Astrocyte (in vitro differentiated cells and primary cell): ENCODE measurements around the gene ANKFY1. TPM values are rescaled to one million over a fixed set of nuclear protein-coding genes. Genes with fewer than 3 reads are reported as not detected.

Experiments
- DNase-seq: peaks from one replicate; pipeline ENCODE4 v3.0.0-alpha.2; 2010; ENCODE audit warnings: low read depth
- FAIRE-seq: peaks from 2 replicates; lab custom pipeline; 2011; peaks lifted over from hg19 to GRCh38; lab: Jason Lieb, UNC
- H2AFZ ChIP-seq: 2 replicates; pipeline ENCODE4 v1.6.0; 2012; ENCODE audit warnings: low read depth, low read length, inconsistent platforms
- H3K27ac ChIP-seq: 2 replicates; pipeline ENCODE4 v1.5.1; 2011; ENCODE audit warnings: low read depth, low read length, inconsistent platforms
- H3K27me3 ChIP-seq: 2 replicates; pipeline ENCODE4 v1.6.0; 2011; ENCODE audit warnings: low read length, inconsistent platforms; ENCODE audit not compliant: insufficient read depth
- H3K36me3 ChIP-seq: 2 replicates; pipeline ENCODE4 v1.5.1; 2011; ENCODE audit warnings: low read length, inconsistent platforms; ENCODE audit not compliant: insufficient read depth
- H3K4me1 ChIP-seq: 2 replicates; pipeline ENCODE4 v1.5.1; 2011; ENCODE audit warnings: low read length, inconsistent platforms; ENCODE audit not compliant: insufficient read depth
- H3K4me2 ChIP-seq: 2 replicates; pipeline ENCODE4 v1.6.0; 2012; ENCODE audit warnings: low read length, inconsistent platforms
- H3K4me3 ChIP-seq: 2 replicates; pipeline ENCODE4 v1.5.1; 2011; ENCODE audit warnings: low read depth, mild to moderate bottlenecking, low read length, inconsistent platforms; ENCODE audit not compliant: insufficient read depth
- H3K79me2 ChIP-seq: 2 replicates; pipeline ENCODE4 v1.6.0; 2012; ENCODE audit warnings: mild to moderate bottlenecking, low read length, inconsistent platforms; ENCODE audit not compliant: insufficient read depth
- H3K9ac ChIP-seq: 2 replicates; pipeline ENCODE4 v1.6.0; 2012; ENCODE audit warnings: mild to moderate bottlenecking, low read length, inconsistent platforms
- H3K9me3 ChIP-seq: 2 replicates; pipeline ENCODE4 v1.5.1; 2012; ENCODE audit warnings: low read depth, mild to moderate bottlenecking, low read length, inconsistent platforms; ENCODE audit not compliant: insufficient read depth
- H4K20me1 ChIP-seq: 2 replicates; pipeline ENCODE4 v1.6.0; 2012; ENCODE audit warnings: low read length, inconsistent platforms; ENCODE audit not compliant: insufficient read depth
- H3K27ac Mint-ChIP-seq: one replicate; pipeline ENCODE4 v1.8.0; 2021; ENCODE audit warnings: mild to moderate bottlenecking, mixed read lengths; ENCODE audit not compliant: unreplicated experiment
- H3K27me3 Mint-ChIP-seq: one replicate; pipeline ENCODE4 v1.8.0; 2021; ENCODE audit warnings: low read depth, mixed read lengths; ENCODE audit not compliant: unreplicated experiment
- H3K36me3 Mint-ChIP-seq: one replicate; pipeline ENCODE4 v1.8.0; 2021; ENCODE audit warnings: low read depth, mixed read lengths; ENCODE audit not compliant: unreplicated experiment
- H3K4me1 Mint-ChIP-seq: one replicate; pipeline ENCODE4 v1.8.0; 2021; ENCODE audit warnings: low read depth, mixed read lengths; ENCODE audit not compliant: unreplicated experiment
- H3K4me3 Mint-ChIP-seq: one replicate; pipeline ENCODE4 v1.8.0; 2021; ENCODE audit warnings: mild to moderate bottlenecking, moderate library complexity, mixed read lengths; ENCODE audit not compliant: unreplicated experiment
- H3K9me3 Mint-ChIP-seq: one replicate; pipeline ENCODE4 v1.8.0; 2021; ENCODE audit warnings: mild to moderate bottlenecking, mixed read lengths; ENCODE audit not compliant: unreplicated experiment
- CTCF ChIP-seq: IDR thresholded peaks from 2 replicates; pipeline ENCODE4 v1.5.1; 2011; ENCODE audit warnings: low read depth, mild to moderate bottlenecking, inconsistent platforms, low read length, moderate library complexity; ENCODE audit not compliant: insufficient read depth
- EZH2 ChIP-seq: IDR thresholded peaks from 2 replicates; pipeline ENCODE4 v1.6.1; 2012; ENCODE audit warnings: mild to moderate bottlenecking, low read length, inconsistent platforms; ENCODE audit not compliant: insufficient read depth
- total RNA-seq: library from RNA; stranded (reverse); gene quantifications from 2 replicates; pipeline ENCODE4 v1.2.1, GENCODE V29; 2021

Gene ANKFY1
- total RNA-seq, 1 donor from 2014 or later: 52.0 TPM

- Mint-ChIP-seq H3K4me1 (no peaks in the 10 kb centered on the region), H3K36me3 (peaks cover 2% of the 10 kb centered on the region), H3K27ac (no peak overlapping the region), H3K27me3 (no peaks in the 10 kb centered on the region), H3K4me3 (no peak overlapping the region), H3K9me3 (no peaks in the 10 kb centered on the region)
- peaks cover 22% of the 10 kb centered on the region for H3K36me3 ChIP-seq
- peaks cover 47% of the 10 kb centered on the region for H3K79me2 ChIP-seq
- H3K4me2 ChIP-seq: no peak overlapping the region
- FAIRE-seq (no peak), DNase-seq (no peak)
- no peak overlapping the region for H3K4me3 ChIP-seq
- peaks cover 52% of the 10 kb centered on the region for H4K20me1 ChIP-seq
- H3K4me1 ChIP-seq: no peaks in the 10 kb centered on the region
- H3K9me3 ChIP-seq: no peaks in the 10 kb centered on the region
- no peaks in the 10 kb centered on the region for H3K27me3 ChIP-seq
- TF ChIP-seq CTCF: no peak
- TF ChIP-seq EZH2: no peak
- H3K9ac ChIP-seq: no peak overlapping the region
- H3K27ac ChIP-seq: no peak overlapping the region
- H2AFZ ChIP-seq: no peak overlapping the region
Observed at GRCh38 chr17:4124999-4125398, 138.8 kb downstream of the ANKFY1 start.

- TF ChIP-seq EZH2 (no peak), CTCF (no peak)
- H3K9me3 ChIP-seq: no peaks in the 10 kb centered on the region
Observed at GRCh38 chr17:4120332-4120731, 143.4 kb downstream of the ANKFY1 start.

GRCh38 chr17:4119299-4119698, 144.5 kb downstream of the ANKFY1 start:
- H3K4me3 Mint-ChIP-seq: no peak overlapping the region

More at GRCh38 chr17:4120332-4120731, 143.4 kb downstream of the ANKFY1 start:
- no peaks in the 10 kb centered on the region for H3K4me1 ChIP-seq
- no peak overlapping the region for H3K27ac ChIP-seq
- H3K4me3 Mint-ChIP-seq: no peak overlapping the region
- FAIRE-seq (no peak), DNase-seq (no peak)
- H3K27ac Mint-ChIP-seq: no peak overlapping the region
- H3K27me3 Mint-ChIP-seq: no peaks in the 10 kb centered on the region
- H3K9me3 Mint-ChIP-seq: no peaks in the 10 kb centered on the region
- peaks cover 5% of the 10 kb centered on the region for H3K36me3 Mint-ChIP-seq
- no peak overlapping the region for H3K9ac ChIP-seq
- H4K20me1 ChIP-seq: peaks cover 36% of the 10 kb centered on the region
- H3K36me3 ChIP-seq: peaks cover 41% of the 10 kb centered on the region
- no peaks in the 10 kb centered on the region for H3K27me3 ChIP-seq
- H2AFZ ChIP-seq: no peak overlapping the region
- no peak overlapping the region for H3K4me3 ChIP-seq
- no peak overlapping the region for H3K4me2 ChIP-seq
- no peaks in the 10 kb centered on the region for H3K4me1 Mint-ChIP-seq
- peaks cover 20% of the 10 kb centered on the region for H3K79me2 ChIP-seq

More at GRCh38 chr17:4119299-4119698, 144.5 kb downstream of the ANKFY1 start:
- Mint-ChIP-seq H3K4me1 (no peaks in the 10 kb centered on the region), H3K9me3 (no peaks in the 10 kb centered on the region), H3K27ac (no peak overlapping the region), H3K36me3 (peaks cover 5% of the 10 kb centered on the region), H3K27me3 (no peaks in the 10 kb centered on the region)
- H3K27me3 ChIP-seq: no peaks in the 10 kb centered on the region
- H2AFZ ChIP-seq: no peak overlapping the region
- H3K4me1 ChIP-seq: no peaks in the 10 kb centered on the region
- TF ChIP-seq EZH2: no peak
- TF ChIP-seq CTCF: no peak
- H4K20me1 ChIP-seq: peaks cover 27% of the 10 kb centered on the region
- no peak overlapping the region for H3K27ac ChIP-seq
- H3K9me3 ChIP-seq: no peaks in the 10 kb centered on the region
- DNase-seq (no peak), FAIRE-seq (no peak)
- H3K36me3 ChIP-seq: peaks cover 41% of the 10 kb centered on the region
- H3K4me2 ChIP-seq: no peak overlapping the region
- H3K4me3 ChIP-seq: no peak overlapping the region
- peaks cover 12% of the 10 kb centered on the region for H3K79me2 ChIP-seq
- no peak overlapping the region for H3K9ac ChIP-seq
